HL-60/S4 (cell line): ENCODE data around the gene LTN1.

Experiments
- in situ Hi-C: fragments of 300-500 bp; cut with MboI; formaldehyde crosslinking; loops from 2 replicates; pipeline ENCODE4 v1.14.3; 2022; ENCODE audit warnings: low sequenced_read_pairs

Gene LTN1

GRCh38 chr21:28936036-28936435 is 56.6 kb downstream of the LTN1 start:
- in situ Hi-C loops, result loop anchor here (25.0 kb wide), 1 partner anchor 424 kb away; no protein-coding TSS in a partner anchor

- in situ Hi-C loops, result loop anchor here (25.0 kb wide), 1 partner anchor 420 kb away; no protein-coding TSS in a partner anchor
Observed at GRCh38 chr21:28932717-28933116, 60.0 kb downstream of the LTN1 start.

DNA sequence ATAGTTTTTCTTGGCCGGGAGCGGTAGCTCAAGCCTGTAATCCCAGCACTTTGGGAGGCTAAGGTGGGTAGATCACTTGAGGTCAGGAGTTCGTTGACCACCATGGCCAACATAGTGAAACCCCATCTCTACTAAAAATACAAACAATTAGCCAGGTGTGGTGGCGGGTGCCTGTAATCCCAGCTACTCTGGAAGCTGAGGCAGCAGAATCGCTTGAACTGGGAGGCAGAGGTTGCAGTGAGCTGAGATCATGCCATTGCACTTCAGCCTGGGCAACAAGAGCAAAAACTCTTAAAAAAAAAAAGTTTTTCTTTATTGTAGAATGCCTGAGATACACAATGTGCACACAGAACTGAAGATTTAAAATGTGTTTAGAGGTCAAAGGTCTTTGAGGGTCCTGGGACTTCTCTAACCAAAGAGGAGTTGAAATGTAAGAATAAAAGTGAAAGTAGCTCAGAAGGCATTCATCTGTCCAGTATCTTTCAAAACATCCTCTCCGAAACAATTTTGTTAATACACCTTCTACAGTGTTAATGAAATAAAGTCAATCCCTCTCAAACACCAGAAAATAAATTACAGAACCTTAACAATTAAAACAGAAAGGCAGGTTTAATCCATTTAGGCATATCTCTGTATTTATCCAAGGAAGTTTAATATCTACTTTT is 60.8 kb downstream of the LTN1 start:
- in situ Hi-C loops, result loop anchor here (25.0 kb wide), 1 partner anchor 420 kb away; no protein-coding TSS in a partner anchor

DNA sequence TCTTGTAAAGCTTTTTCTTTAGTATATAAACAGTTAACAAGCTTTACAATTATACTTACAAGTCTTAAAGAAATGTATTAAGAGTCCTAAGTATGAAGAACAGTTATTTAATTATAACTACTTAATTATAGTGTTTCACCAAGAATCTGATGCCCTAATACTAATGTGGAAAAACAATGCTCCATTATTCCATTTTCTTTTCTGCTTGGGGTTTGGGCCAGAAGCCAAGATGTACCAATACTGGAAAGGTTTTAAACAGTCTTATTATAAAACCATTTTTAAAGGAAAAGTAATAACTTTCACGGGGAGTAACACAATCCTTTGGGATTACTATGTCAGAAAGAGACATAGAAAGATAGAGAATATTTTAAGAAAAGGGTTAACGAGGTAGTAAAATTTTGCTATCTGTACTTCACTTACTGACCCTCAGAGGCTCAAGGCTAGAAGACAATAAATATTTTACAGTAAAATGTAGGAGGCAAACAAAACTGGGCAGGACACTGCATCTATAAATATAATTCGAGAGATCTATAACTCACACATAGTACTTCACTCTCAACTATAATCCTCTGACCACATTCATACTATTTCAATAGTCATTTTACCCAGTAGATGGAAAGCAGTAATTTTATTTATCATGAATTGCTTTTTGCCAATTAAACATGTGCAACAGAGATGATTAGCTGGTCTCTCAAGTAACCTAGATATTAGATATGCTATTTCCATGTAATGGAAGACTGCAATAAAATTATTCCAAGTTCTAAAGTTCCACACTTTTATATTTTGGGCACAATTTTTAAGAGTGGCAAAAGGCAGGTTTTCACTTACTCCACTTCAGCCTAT is 63.9 kb downstream of the LTN1 start:
- in situ Hi-C loops, result loop anchor here (25.0 kb wide), 1 partner anchor 416 kb away; no protein-coding TSS in a partner anchor

DNA sequence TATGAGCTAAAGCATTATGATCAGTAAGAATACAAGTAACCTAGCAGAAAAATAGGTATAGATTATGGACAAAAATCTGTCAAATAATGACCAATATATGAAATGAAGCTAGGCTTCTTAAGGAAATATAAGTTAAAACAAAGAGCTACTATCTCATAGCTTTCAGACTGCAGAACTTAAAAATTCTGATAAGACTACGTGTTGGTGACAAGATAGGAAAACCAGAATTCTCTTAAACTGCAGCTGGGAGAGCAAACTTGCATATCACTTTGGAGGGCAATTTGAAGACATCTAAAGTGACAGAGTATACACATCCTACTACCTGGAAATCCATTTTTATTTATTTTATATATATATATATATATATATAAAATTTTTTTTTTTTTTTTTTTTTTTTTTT is 65.5 kb downstream of the LTN1 start:
- in situ Hi-C loops, result loop anchor here (25.0 kb wide), 1 partner anchor 415 kb away; no protein-coding TSS in a partner anchor

DNA sequence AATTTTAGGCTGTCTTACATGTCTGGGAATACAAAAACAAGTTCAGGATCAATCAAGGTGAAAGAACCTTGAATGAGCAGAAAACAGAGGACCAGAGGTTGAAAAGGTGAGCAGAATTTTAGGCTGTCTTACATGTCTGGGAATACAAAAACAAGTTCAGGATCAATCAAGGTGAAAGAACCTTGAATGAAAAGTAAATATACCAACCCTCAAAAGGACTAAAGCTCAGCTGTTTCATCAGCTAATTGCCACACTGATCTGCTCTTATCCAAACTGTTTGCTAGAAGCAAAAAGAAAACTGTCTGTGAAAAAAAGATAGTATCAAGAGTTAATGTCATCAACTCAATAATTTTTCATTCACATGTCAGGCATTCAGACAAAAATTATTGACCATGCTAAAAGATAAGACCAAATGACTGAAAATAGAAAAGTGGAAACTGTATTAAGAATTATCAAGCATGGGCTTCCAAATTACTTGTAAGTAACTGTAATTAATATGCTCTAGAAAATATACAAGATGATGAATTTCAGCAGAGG is 69.2 kb downstream of the LTN1 start:
- in situ Hi-C loops, result no loop called here

- in situ Hi-C loops, result no loop called here
Observed at GRCh38 chr21:28922368-28922767, 70.3 kb downstream of the LTN1 start.

GRCh38 chr21:28916150-28916893 is 76.4 kb downstream of the LTN1 start:
- in situ Hi-C loops, result no loop called here

DNA sequence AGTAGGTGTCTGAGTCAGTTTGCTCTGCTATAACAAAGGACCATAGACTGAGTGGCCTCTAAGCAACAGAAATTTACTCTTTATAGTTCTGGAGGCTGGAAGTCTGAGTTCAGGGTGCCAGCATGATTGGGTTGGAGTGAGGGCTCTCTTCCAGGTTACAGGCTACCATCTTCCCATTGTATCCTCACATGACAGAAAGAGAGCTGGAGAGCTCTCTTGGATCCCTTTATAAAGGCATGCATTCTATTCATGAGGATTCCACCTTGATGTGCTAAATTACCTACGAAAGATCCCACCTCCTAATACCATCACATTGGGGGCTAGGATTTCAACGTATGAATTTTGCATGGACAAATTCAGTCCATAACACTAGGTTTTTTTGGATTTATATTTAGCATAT is 79.6 kb downstream of the LTN1 start:
- in situ Hi-C loops, result no loop called here

- in situ Hi-C loops, result no loop called here
Observed at GRCh38 chr21:28910280-28910887, 82.3 kb downstream of the LTN1 start.

GRCh38 chr21:28908351-28908750 is 84.3 kb downstream of the LTN1 start:
- in situ Hi-C loops, result no loop called here

DNA sequence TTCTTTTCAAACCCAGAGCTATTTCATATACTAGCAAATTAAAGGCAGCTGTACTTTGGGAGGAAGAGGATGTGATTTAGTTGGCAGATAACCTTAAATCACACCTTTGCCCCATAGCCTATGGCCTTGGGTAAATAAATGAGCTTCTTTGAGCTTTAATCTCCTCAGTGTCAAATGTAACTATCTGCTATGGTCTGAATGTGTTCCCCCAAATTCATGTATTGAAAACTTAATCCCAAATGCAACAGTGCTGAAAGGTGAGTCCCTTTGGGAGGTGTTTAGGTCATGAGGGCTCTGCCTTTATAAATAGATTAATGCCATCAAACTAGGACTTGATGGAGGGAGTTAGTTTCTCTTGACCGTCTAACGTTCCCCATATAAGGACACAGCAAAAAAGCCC is 85.8 kb downstream of the LTN1 start:
- in situ Hi-C loops, result no loop called here

DNA sequence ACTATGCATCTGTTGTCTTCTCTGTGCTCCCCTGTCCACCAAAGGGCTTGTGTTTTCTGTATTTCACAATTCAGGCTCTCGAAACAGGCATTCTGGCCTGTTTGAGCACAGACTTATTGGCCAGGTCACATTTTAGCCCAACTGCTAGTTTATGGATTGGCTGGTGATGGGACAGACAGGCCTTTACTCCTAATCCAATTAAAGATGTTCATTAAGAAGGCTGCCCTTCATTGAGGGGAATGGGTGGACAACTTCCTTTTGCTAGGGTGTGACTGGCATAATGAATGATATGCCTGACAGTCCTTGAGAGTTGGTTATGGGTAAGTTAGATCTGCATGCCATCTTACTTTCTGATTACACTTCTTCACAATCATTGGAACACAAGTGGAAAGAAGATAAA is 86.4 kb downstream of the LTN1 start:
- in situ Hi-C loops, result no loop called here

DNA sequence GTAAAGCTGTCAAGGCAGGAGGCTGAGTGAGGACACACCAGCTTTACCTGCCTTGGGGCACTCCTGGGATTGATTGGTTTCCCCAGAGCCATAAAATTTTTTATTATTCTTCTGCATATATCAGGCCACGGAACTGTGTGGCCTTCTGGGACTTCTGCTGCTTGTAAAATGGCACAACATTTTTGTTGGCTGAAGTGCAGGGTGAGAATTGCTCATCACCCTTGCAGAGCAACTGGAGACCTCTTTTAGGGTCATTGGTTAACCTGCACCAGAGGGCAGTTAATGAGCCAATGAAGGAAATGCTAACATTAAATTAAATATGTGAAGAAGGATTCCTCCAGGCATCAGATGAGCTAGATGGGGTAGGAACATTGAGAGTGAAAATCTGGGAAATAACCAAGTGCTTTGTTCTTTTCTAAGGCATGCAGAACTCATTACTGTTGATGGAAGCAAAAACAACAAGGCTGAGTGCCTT is 87.7 kb downstream of the LTN1 start:
- in situ Hi-C loops, result no loop called here

DNA sequence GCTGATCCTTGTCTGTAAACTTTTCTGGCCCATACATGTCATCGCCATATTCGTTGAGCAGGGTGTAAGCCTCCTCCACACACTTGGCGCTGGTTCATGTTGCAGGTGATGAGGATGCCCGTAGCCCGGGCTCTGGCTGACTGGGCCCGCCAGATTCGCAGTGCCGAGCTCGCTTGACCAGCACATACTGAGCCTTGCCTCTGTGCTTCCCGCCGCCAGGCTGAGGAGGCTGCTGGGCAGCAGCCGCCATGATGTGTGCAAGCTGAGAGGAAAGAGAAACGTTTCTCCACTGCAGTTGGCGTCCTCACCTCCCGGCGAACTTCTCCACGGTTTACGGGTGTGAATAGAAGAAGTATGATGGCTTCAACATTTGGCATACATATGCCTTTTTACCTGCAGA is 89.2 kb downstream of the LTN1 start:
- in situ Hi-C loops, result no loop called here

DNA sequence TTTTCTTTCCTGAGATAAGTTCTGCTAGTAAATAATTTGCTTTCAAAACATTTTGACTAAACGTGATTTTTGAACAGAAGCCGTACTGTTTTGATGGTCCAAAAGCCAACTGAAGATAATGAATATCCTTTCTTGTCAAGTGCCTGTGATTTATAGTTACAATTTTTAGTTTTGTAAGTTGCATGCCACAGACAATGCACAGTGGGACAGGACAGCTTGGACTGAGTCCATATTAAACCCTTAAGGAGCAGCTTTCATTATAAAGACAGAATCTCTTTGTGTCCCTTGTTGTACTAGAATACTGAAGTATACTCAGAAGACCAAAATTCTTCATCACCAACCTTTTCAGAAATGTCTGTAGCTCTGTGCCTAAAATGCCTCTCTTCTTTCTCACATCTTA is 92.2 kb downstream of the LTN1 start:
- in situ Hi-C loops, result no loop called here

GRCh38 chr21:28899744-28900143 is 92.9 kb downstream of the LTN1 start:
- in situ Hi-C loops, result no loop called here

- in situ Hi-C loops, result no loop called here
Observed at GRCh38 chr21:28899220-28899619, 93.5 kb downstream of the LTN1 start.

- in situ Hi-C loops, result no loop called here
Observed at GRCh38 chr21:28893687-28894086, 99.0 kb downstream of the LTN1 start.
